Ovary (tissue), 3 donors: Measurements from ENCODE around the gene CASTOR2.
"Not testable (repeated sequence)": the region's sequence is repeated elsewhere in the genome, so short reads cannot be mapped to it uniquely, and the experiment has no call there.

Experiments
- EP300 ChIP-seq: sonication (generic); formaldehyde crosslinking; IDR thresholded peaks from one replicate; pipeline ENCODE4 v1.6.1; 2017; ENCODE audit warnings: antibody characterized with exemption
- POLR2A ChIP-seq: fragments of 450-650 bp; IDR thresholded peaks from one replicate; pipeline ENCODE4 v1.6.1; 2017; ENCODE audit warnings: antibody characterized with exemption, mild to moderate bottlenecking, moderate library complexity
- TF ChIP-seq, protein P1 (sequence below), 3 donors: fragments of 450-650 bp in 2 of 3; fragments of 200-600 bp in 1 of 3; IDR thresholded peaks; one replicate each; pipeline versions ENCODE4 v1.5.1 to v1.8.0; 2016 to 2022; ENCODE audit warnings: antibody characterized with exemption in 3 of 3, mild to moderate bottlenecking in 1 of 3
- donor health status: DM: no; HTN: no; CAD: no.

DNA sequence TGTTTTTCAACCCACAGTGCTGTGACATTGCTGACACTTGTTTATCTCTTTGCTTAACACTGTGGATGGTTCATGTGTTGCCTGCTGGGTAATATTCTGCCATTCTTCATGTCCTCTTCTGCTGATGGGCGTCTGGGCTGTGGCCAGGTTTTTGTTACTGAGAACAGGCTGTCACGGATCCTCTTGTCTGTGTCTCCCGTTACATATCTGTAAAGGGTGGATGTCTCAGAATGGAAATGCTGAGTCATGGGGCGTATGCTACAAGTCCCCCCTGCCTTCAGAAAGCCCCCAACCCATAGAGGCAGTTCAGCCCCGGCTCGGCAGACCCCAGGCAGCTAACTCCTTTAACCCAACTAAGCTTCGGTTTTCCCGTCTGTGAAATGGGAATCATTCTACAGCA, 33.3 kb downstream of the CASTOR2 start:
- TF ChIP-seq, protein P1, sequence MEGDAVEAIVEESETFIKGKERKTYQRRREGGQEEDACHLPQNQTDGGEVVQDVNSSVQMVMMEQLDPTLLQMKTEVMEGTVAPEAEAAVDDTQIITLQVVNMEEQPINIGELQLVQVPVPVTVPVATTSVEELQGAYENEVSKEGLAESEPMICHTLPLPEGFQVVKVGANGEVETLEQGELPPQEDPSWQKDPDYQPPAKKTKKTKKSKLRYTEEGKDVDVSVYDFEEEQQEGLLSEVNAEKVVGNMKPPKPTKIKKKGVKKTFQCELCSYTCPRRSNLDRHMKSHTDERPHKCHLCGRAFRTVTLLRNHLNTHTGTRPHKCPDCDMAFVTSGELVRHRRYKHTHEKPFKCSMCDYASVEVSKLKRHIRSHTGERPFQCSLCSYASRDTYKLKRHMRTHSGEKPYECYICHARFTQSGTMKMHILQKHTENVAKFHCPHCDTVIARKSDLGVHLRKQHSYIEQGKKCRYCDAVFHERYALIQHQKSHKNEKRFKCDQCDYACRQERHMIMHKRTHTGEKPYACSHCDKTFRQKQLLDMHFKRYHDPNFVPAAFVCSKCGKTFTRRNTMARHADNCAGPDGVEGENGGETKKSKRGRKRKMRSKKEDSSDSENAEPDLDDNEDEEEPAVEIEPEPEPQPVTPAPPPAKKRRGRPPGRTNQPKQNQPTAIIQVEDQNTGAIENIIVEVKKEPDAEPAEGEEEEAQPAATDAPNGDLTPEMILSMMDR (IDR thresholded peaks at IDR 0.05) = not testable (repeated sequence)
- not testable (repeated sequence) for TF ChIP-seq EP300, POLR2A
